Adipocyte (in vitro differentiated cells): ENCODE measurements around the gene POLG.

Experiments
- DNase-seq: peaks from one replicate; pipeline ENCODE4 v3.0.0-alpha.2; 2015; ENCODE audit warnings: low read depth
- H3K27me3 ChIP-seq: replicated peaks from 2 replicates; pipeline ENCODE4 v1.7.0; 2013; ENCODE audit warnings: mild to moderate bottlenecking, low read length, moderate library complexity; ENCODE audit not compliant: control insufficient read depth, insufficient read depth
- H3K36me3 ChIP-seq: 2 replicates; pipeline ENCODE4 v1.7.0; 2013; ENCODE audit warnings: low read length, mild to moderate bottlenecking, moderate library complexity; ENCODE audit not compliant: control insufficient read depth, insufficient read depth, severe bottlenecking
- H3K4me1 ChIP-seq: 2 replicates; pipeline ENCODE4 v1.7.0; 2013; ENCODE audit warnings: mild to moderate bottlenecking, low read length, moderate library complexity; ENCODE audit not compliant: control insufficient read depth, insufficient read depth
- H3K4me3 ChIP-seq: 2 replicates; pipeline ENCODE4 v1.7.0; 2013; ENCODE audit warnings: mild to moderate bottlenecking, low read length, moderate library complexity
- H3K9ac ChIP-seq: 2 replicates; pipeline ENCODE4 v1.7.0; 2013; ENCODE audit warnings: mild to moderate bottlenecking, low read length, moderate library complexity
- H3K9me3 ChIP-seq: 2 replicates; pipeline ENCODE4 v1.7.0; 2013; ENCODE audit warnings: mild to moderate bottlenecking, low read length, moderate library complexity; ENCODE audit not compliant: control insufficient read depth

Gene POLG

DNA sequence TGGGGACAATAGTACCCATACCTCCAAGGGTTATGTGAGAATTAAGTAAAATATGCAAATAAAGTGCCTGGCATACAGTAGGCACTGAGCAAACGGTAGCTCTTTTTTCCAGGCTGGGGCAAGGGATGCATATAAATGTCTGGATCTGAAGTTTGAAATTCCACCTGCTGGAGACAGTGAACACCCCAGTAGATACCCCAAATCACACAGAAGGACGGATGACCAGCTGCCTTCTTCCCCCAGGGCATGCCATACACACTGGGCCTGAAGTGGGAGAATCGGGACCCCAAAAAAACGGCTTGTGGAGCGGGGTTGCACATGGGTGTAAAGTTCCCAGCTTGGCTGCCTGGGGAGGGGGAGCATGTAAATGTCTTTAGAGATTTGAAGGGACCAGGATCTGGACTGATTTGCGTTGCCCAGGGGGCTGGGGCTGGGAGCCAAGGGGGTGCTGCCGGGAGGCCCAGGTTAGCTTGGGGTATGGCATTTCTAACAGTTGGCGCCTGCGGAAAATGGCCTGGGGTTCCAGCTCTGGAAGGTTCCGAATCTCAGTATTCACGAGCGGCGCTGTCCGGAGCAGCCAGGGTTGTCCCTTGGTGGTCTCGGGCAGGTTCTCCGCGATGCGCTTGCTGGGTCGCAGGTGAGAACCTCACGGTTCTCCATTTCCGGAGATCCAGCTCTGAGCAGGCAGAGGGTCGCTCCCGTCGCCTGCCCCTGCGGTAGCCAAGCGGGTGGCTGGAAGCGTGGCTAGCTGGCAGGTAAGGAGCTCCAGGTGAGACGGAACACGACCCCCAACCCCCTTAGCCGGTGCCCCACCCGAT, 42.6 kb upstream of the POLG start:
- Histone ChIP-seq H3K4me1 (no peaks in the 10 kb centered on the region), H3K27me3 (peaks cover 96% of the 10 kb centered on the region), H3K36me3 (no peaks in the 10 kb centered on the region), H3K9ac (no peak overlapping the region), H3K9me3 (peaks cover 3% of the 10 kb centered on the region), H3K4me3 (no peak overlapping the region)
- DNase-seq = no peak

DNA sequence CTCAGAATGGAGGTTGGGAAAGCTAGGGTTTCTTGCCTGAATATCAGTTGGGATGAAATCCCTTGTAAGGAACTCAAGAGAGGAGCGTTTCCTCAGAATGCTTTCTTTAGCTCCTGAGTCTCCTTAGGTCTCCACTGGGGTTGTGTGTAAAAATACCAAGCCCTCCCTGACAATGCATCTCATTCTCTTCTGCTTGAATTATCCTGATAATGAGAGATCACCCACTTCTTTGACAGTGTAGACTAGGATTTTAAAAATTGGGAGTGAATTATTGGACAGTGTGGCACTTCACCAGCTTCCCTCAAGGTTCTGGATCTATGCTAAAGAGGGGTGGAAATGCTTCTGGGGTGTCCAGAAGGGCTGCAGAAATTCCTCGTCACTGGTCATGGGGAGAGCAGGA, 41.8 kb upstream of the POLG start:
- H3K9me3 ChIP-seq = peaks cover 3% of the 10 kb centered on the region
- no peaks in the 10 kb centered on the region for H3K4me1 ChIP-seq
- H3K27me3 ChIP-seq = peaks cover 91% of the 10 kb centered on the region
- no peak for DNase-seq
- H3K9ac ChIP-seq = no peak overlapping the region
- H3K4me3 ChIP-seq = no peak overlapping the region
- H3K36me3 ChIP-seq = no peaks in the 10 kb centered on the region

DNA sequence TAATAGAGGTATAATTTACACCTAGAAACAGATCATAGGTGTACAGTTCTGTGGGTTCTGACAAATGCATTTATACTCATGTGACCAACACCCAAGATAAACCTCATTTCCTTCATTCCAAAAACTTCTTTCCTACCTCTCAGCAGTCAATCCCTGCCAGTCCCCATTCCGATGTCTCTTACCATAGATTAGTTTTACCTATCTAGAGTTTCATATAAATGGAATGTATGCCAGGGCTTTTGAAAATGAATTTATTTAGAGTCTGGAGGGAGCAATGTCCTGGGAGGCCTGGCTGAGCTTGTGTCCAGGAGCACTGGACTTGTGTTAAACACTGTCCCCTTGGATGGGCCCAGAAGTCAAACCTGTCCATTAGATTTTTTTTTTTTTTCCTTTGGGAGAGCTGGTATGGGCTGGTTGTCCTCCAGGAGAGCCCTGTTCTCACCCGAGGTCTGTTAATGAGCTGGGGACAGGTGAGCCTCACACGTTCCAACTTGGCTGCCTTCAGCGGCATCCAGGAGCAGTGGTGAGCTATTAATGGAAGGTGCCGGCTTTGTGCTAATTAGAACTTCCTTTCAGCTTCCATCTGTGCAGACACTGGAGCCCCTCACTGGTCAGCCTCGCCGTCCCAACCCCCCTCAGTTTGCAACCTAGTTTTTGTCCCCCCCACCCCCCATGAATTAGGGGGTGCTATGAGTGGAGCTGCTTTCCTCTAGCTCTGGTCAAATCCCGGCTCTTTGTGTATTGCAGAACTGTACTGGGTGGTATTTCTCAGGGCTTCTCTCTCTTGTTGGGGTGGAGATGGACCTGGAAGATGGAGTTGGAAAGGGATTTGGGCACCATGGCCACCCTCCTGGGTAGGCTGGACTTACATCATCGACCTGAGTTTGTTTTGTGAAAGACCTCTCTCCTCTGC, 40.7 kb upstream of the POLG start:
- H3K4me1 ChIP-seq = peaks cover 5% of the 10 kb centered on the region
- peaks cover 3% of the 10 kb centered on the region for H3K9me3 ChIP-seq
- no peak for DNase-seq
- H3K27me3 ChIP-seq = peaks cover 89% of the 10 kb centered on the region
- no peaks in the 10 kb centered on the region for H3K36me3 ChIP-seq
- H3K4me3 ChIP-seq = no peak overlapping the region
- no peak overlapping the region for H3K9ac ChIP-seq

DNA sequence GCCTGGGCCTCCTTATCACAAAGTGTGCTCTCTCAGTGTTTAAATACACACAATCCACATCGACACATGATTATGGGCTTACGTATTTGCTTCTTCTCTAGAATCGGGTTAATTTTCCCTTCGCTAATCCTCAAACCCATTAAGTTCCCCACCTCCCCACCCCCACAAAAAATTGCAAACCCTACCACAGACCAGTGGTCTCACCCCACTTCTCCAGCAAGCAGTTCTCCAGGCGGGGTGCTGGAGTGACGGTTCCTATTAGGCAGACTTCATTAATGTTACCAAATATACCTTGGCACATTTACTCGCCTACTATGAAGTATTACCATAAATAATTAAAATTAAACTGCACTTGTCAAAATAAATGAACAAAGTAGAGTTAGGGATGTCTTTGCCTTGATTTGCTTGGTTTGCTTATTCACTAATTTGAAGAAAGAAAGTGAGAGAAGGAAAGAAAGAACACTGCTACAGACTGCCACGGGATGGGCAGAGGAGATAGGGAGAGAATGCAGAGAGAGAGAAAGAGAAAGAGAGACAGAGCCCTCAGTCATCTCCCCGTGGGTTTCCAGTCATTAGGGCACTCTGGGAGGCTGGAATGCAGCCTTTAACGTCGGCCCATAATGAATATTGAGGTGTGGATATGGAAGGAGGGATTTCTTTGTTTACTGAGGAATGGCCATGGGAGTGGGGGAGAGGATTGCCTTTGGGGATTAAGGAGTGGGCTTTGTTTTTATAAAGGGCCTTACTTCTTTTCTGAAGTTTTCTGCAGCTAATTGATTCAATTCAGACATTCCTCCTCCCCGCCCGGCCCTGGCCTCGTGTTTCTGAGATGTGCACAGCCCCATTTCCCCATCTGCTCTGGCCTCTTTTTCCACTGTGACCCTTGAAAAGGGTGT, 39.7 kb upstream of the POLG start:
- peaks cover 89% of the 10 kb centered on the region for H3K27me3 ChIP-seq
- peaks cover 5% of the 10 kb centered on the region for H3K4me1 ChIP-seq
- no peaks in the 10 kb centered on the region for H3K36me3 ChIP-seq
- peaks cover under 1% of the 10 kb centered on the region for H3K9me3 ChIP-seq
- H3K4me3 ChIP-seq = no peak overlapping the region
- no peak for DNase-seq
- H3K9ac ChIP-seq = no peak overlapping the region

DNA sequence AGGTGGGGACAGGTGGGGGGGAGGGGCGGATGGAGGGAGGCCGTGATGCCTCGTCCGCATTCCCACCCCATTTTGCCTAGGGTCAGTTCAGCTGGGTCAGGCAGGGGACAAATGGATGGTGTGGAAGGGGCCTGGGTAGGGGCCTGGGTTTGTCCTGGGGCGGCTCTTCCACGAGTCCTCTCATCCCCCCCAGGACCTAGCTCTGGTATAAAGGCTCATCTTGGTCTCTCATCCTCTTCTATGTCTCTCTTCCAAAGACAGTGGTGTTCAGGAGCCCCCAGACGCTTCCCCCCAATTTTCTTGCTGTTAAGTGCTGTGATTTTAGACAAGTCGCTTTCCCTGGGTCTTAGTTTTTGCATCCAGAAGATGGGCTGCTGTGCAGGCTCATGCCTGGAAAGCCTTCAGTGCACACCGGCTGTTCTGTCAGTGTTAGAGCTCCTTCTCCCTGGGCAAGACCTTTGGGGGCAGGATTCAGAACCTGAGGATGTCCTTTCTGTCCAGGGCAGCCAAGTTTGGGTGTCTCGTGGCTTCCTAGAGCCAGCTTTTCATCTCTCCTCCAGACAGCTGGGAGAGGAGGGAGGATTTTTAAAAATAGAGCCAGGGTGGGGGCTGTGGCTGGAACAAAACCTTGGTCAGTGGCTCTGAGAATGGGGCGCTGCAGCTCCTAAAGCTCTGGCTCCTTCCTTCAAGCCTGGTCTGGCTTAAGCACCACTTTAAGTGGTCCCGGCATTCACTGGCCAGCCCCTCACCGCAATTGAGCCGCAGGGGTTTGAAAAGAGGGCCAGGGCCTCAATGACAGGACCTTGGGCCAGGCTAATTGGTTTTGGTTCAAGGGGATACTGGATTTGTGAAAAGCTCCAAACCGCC, 37.7 kb upstream of the POLG start:
- H3K4me1 ChIP-seq = peaks cover 5% of the 10 kb centered on the region
- H3K9me3 ChIP-seq = no peaks in the 10 kb centered on the region
- no peak for DNase-seq
- no peaks in the 10 kb centered on the region for H3K36me3 ChIP-seq
- H3K27me3 ChIP-seq = peaks cover 85% of the 10 kb centered on the region
- H3K9ac ChIP-seq = no peak overlapping the region
- no peak overlapping the region for H3K4me3 ChIP-seq

DNA sequence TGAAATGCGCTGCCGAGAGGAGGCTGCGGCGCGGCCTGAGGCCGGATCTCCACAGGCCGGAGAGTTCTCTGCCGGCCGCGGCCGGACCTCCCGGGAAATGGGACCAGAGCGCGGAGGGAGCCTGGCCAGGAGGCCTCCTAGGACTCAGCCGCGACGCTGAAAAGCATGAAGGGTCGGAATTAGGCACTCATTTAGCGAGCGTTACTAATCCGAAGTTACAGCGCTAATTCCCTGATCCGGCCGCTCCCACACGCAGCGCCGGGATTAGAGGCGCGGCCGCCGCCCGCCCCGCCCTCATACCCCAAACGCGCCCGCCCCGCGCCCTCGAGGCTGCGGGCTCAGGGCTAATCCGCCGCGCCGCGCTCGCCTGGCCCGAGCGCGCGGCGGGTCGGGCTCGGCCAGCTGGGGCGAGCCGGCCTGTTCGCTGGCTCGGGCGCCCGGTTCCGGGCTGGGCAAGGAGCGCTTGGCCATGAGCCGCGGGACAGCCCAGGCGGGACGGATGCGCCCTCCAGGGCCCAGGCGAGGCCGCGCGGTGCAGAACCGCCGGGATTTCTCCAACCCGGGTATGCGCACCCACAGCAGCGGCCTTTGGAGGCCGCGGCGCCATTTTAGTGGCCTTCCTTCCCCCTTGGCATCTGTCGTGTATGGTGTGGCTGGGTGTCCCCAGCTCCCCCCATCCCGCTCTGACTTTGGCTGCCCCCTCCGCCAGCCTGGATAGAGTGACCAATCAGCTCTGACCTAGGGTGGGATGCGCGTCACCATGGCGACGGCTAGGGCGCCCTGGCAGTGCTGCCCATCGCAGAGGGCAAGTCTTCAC, 36.8 kb upstream of the POLG start:
- peaks cover 85% of the 10 kb centered on the region for H3K27me3 ChIP-seq
- DNase-seq = peak; percentile 20
- H3K36me3 ChIP-seq = no peaks in the 10 kb centered on the region
- H3K4me3 ChIP-seq = peak overlapping the region; percentile 33
- no peaks in the 10 kb centered on the region for H3K9me3 ChIP-seq
- H3K9ac ChIP-seq = no peak overlapping the region
- peaks cover 5% of the 10 kb centered on the region for H3K4me1 ChIP-seq

DNA sequence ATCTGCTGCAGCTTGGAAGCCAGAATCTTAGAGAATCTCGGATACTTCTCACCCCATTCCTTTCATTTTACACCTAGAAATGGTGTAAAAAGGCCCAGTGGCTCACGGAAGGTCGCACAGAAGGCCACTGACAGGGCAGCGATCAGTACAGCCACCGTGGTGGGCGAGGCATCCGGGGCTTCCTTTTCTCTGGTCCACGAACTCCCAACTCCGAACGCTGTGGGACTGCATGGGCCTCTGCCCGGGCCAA, 36.3 kb upstream of the POLG start:
- no peaks in the 10 kb centered on the region for H3K36me3 ChIP-seq
- peaks cover 87% of the 10 kb centered on the region for H3K27me3 ChIP-seq
- DNase-seq = no peak
- H3K9ac ChIP-seq = no peak overlapping the region
- no peaks in the 10 kb centered on the region for H3K9me3 ChIP-seq
- H3K4me3 ChIP-seq = no peak overlapping the region
- peaks cover 5% of the 10 kb centered on the region for H3K4me1 ChIP-seq

DNA sequence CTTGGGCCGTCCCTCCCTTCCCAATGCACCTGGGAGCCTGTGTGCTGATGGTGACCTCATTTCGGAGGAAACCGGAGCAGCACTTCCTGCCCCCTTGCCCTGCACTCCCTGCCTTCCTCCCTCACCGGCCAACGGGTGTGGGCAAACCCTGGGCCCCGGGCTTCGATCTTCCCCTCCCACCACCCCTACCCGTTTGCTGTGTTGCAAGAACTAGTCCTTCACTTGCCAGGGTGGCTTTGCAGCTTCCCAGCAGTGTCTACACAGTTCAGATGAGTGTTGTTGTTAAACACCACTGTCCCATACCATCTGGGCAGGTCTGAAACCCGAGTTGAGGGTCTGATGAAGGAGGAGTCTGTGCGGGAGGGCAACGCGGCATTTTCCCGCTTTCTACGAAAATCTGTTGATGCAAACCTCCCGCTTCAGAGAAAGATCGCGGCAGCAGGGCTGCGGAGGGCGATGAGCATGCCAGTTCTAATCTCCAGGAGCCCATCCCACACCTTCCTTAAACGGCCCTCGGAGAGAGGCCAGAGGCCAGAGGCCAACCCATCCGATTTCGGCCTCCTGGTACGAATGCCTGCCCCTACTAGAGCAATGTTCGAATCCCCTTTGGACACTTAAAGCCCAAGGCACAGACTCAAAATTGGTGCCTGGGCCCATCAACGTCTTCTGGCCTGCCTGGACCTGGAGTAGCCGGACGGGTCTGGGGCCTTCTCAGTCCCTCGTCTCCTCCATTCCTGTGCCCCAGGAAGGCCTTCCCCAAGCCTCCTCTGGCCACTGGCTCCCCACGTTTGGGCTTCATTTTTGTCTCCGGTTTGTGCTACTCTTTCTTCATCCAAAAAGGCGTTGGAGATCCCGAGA, 35.7 kb upstream of the POLG start:
- Histone ChIP-seq H3K9ac (no peak overlapping the region), H3K4me1 (peaks cover 5% of the 10 kb centered on the region), H3K4me3 (no peak overlapping the region), H3K36me3 (no peaks in the 10 kb centered on the region), H3K9me3 (no peaks in the 10 kb centered on the region), H3K27me3 (peaks cover 86% of the 10 kb centered on the region)
- no peak for DNase-seq

DNA sequence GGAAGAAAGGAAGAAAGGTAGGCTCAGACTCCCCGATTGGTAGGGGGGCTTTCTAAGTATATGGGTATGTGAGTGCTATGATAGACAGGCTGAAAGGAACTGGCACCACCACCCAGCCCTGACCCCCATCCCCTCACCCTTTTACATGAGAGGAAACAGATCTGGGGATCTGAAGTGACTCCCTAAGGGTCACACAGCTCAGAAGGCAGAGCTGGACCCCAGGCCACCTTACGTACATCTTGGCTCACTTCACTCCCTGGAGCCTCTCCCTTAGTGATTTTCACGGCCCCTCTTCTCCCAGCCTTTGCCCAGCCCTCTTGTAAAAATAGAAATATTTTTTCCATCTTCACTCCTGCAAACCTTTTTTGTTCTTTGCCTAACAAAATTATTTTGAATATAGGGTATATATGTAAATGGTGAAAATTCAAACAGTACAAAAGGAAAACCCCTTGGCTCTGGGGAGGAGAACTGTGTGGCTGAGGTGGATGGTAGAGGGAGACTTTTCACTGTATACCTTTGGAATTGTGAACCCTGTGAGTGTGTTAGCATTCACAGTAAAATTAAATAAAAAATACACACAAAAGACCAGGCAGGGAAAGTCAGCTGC, 34.8 kb upstream of the POLG start:
- H3K9me3 ChIP-seq = no peaks in the 10 kb centered on the region
- H3K4me1 ChIP-seq = peaks cover 5% of the 10 kb centered on the region
- H3K9ac ChIP-seq = no peak overlapping the region
- no peak overlapping the region for H3K4me3 ChIP-seq
- H3K36me3 ChIP-seq = no peaks in the 10 kb centered on the region
- peaks cover 86% of the 10 kb centered on the region for H3K27me3 ChIP-seq
- no peak for DNase-seq
